Cerebellar cortex (tissue), 1 donor: ENCODE measurements around the gene LMBR1.

Source experiments
- DNase-seq: peaks from one replicate; pipeline ENCODE4 v3.0.0-alpha.2; 2015; ENCODE audit warnings: low spot score

LMBR1 gene

GRCh38 chr7:156795415-156795814 lies 97.6 kb downstream of the LMBR1 start:
- DNase-seq: no peak

DNA sequence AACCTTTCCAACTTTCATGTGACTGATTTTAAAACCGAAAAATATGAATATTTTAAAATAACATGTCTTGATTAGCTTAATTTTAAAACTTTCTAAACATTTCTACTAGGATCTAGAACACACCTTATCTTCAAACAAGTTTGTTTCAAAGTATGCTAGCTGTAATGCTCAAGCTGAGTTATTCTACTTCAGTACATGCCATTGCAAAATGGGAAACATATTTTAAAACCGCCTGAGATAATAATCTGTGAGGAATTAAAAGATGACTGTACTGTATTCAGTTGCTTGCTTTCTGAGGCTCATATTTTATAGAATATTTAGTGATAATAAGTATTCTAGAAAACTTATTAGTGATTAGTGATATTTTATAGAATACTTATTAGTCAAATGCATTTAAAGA lies 99.6 kb downstream of the LMBR1 start:
- no peak for DNase-seq

GRCh38 chr7:156792611-156793010 lies 100.4 kb downstream of the LMBR1 start:
- DNase-seq: no peak

DNA sequence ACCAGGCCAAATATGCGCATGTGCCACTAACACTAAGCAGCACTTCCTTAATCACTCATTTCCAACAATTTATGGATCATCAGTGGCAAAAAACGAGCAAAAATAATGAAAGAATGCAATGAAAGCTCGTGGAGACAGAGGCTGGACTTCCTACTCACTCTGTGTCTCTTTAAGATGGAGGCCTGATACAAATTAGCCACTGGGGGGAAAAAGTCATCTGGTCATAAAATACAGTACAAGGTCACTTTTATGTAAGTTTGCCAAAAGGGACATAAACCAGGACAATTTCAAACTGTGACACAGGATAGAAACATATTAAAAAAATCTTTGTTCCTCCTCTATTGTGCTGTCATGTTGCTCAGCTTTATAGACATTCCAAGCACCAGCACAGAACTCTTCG lies 101.7 kb downstream of the LMBR1 start:
- no peak for DNase-seq

- no peak for DNase-seq
Observed at GRCh38 chr7:156790264-156790663, 102.7 kb downstream of the LMBR1 start.

DNA sequence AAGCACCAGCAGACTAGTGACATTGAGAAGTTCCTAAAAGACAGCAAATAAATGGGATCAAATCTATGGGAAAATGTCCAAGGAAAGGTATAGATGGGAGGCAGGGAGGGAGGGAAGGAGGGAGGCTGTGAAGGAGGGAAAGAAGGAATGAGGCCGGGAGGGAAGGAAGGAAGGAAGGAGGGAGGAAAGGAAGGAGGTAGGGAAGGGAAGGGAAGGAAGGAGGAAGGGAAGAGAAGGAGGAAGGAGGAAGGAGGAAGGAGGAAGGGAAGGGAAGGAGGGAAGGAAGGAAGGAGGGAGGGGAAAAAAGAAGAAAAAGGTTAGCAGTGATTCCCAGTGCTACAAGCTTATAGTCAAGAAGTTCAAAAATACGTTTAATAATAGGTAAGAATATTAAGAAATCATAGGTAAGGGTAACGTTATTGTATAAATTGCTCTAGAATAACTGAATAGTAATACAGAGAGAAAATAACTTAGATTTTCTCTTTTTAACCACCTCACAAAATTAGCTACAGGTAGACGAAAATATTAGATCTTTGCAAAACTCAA lies 106.9 kb downstream of the LMBR1 start:
- no peak for DNase-seq

GRCh38 chr7:156783864-156784263 lies 109.1 kb downstream of the LMBR1 start:
- DNase-seq: no peak

DNA sequence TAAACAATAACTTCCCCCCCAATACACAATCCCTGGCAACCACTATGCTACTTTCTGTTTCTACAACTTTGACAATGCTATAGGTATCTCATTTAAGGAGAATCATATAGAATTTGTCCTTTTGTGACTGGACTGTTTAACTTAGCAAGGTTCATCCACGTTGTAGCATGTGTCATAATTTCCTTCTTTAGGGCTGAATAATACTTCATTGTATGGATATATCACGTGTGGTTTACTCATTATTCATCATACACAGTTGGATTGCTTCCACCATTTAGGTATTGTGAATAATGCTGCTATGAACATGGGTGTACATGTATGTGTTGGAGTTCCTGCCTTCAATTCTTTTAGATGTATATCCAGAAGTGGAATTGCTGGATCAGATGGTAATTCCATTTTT lies 111.0 kb downstream of the LMBR1 start:
- no peak for DNase-seq

- DNase-seq: no peak
Observed at GRCh38 chr7:156780724-156781455, 112.1 kb downstream of the LMBR1 start.

- no peak for DNase-seq
Observed at GRCh38 chr7:156778668-156779067, 114.3 kb downstream of the LMBR1 start.

GRCh38 chr7:156778201-156778600 lies 114.8 kb downstream of the LMBR1 start:
- DNase-seq: no peak

DNA sequence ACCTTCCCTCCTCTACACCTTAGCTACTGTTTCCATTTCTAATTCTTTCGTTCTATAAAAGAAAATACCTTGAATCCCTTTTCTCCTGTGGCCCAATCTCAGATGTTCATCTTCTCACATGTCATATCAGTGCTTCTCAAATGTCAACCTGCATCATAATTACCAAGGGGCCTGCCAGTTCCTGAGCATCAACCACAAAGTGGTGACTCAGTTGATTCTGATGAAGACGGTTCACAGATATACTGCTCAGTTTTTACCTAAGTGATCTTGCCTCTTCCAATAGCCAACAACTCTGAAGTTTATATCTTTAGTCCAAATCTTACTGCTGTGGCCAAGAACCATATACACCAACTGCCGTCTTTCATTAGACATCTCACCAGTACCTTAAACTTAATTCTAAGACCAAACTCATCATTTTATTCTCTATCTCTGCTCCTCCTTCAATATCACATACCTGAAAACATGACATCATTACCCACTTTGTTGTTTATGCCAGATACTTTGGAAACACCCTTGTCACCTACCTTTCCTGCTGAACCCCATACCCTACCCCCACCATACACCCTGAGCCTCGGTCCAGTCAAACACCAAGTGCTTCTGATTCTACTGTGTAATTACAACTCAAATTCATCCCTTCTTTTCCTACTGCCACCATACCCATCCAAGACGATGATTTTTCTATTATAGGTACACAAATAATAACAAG lies 115.5 kb downstream of the LMBR1 start:
- DNase-seq: no peak

- no peak for DNase-seq
Observed at GRCh38 chr7:156776527-156776926, 116.5 kb downstream of the LMBR1 start.

DNA sequence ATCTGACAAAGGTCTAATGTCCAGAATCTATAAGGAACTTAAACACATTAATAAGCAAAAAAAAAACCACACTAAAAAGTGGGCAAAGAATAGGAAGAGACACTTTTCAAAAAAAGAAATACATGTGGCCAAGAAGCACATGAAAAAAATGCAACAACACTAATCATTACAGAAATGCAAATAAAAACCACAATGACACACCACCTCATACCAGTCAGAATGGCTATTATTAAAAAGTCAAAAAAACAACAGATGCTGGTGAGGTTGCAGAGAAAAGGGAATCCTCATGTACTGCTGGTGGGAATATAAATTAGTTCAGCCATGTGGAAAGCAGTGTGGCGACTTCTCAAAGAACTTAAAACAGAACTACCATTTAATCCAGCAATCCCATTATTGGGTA lies 119.0 kb downstream of the LMBR1 start:
- no peak for DNase-seq

DNA sequence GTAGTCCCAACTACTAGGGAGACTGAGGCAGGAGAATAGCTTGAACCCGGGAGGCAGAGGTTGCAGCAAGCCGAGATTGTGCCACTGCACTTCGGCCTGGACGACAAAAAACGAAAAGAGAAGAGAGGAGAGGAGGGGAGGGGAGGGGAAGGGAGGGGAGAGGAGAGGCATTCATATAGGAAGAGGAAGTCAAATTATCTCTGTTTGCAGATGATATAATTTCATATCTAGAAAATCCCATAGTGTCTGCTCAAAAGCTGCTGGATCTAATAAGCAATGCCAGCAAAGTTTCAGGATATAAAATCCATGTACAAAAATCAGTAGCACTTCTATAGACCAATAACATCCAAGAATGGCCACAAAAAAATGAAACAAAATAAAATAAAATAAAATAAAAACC lies 120.3 kb downstream of the LMBR1 start:
- no peak for DNase-seq

DNA sequence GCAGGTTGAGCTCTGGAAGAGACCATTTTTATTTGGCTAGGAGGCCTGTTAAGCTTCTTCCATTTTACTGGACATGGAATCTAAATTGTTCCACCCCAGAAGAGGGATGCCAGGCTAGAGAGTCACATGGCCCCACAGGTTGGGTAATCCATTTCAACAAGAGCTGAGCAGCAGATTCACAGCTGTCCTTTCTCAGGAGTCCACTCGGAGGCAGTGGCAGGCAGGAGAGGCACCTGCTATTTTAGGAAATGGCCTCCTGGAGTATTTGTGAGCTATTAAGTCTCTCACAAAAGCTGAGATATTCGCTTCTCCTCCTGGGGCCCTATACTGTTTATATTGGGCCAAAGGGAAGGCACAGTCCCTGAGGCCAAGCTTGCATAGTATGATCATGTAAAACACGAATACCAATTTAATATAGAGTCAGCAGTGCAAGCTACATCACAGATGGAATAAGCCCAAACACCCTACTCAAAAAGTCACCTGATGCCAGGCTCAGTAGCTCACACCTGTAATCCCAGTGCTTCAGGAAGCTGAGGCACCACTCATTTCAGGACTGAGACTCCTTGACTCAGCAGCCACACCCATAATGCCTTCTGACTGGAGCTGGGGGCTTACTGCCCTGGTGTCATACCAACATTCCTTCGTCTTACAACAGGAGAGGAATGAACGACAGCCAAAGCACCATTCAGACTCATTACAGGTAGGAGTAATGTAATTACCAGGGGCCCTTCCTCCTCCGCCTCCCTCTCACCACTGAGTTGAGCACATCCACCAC lies 124.1 kb downstream of the LMBR1 start:
- no peak for DNase-seq

DNA sequence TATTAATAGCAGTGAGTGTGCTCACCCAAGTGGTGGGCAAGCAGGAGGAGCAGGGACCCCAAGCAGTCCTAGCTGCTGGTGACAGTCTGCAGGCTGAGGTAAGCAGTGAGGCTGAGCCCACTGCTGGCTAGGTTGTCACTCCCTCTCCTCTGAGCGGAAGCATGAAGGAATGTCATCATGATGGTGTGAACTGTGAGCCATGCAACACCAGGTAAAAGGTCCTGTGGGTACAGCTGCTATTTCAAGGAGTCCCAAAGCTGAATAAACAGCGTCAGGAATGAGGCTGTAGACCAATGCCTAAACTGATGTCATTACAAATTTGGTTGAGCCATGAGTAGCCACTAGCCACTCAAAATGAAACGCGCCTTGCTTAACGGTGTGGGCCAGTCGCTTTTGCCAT lies 126.3 kb downstream of the LMBR1 start:
- DNase-seq: no peak

GRCh38 chr7:156765901-156766656 lies 126.9 kb downstream of the LMBR1 start:
- DNase-seq: no peak

DNA sequence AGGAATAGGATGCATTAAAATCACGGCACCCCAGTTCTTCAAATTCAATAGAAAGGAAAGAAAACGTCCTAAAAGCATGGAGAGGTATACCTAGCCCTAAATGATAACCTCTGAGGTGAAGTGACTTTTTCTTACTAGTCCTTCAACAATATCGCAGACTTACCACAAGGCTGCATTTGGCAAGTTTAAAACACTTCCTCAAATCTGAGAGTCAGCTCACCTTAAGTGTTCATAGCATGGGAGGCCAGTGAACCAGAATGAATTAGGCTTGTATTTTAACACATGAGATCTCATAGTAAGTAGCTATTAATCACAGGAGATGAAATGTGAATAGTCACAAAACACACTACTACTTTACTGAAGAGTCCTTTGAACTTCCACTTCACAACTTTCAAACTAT lies 128.2 kb downstream of the LMBR1 start:
- DNase-seq: no peak

DNA sequence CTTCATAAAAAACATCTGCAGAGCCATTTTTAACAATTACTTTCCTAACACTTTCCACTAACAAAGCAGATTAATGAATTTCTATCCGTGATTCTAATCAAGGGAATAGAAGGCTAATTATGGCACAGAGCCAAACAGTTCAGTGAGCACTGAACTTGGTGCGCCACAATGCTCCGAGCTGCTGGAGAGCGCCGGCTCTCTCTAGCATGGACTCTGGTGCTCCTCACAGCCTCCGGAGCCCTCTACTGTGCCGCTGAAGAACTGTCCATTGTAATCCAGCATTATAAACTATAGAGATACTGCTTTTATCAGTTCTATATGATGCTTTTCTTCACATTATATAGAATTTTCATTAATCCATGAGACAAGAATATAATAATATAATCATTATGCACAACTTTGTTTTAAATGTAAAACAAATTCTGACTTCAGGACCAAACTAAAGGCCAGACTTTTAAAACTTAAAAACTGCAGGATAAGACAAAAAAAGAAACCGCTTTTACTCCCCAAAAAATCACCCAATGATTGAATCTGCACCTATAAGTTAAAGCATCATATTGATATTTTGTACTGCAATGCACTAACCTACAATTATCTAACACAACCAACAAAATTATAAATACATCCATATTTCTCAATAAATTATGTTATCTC lies 128.8 kb downstream of the LMBR1 start:
- peak; percentile 78 for DNase-seq

- DNase-seq: no peak
Observed at GRCh38 chr7:156759579-156760202, 133.3 kb downstream of the LMBR1 start.
